K562 (cell line): ENCODE results near the gene MRPL41.

Experiments
- POLR2AphosphoS5 ChIP-seq: IDR thresholded peaks from 2 replicates; pipeline ENCODE4 v1.6.1; 2011; ENCODE audit warnings: mild to moderate bottlenecking, low read depth, low read length, moderate library complexity; ENCODE audit not compliant: control insufficient read depth, insufficient read depth
- TAF15 ChIP-seq: fragments of 200-400 bp; formaldehyde crosslinking; IDR thresholded peaks from 2 replicates; pipeline ENCODE4 v1.6.1; 2017; ENCODE audit warnings: mild to moderate bottlenecking, low read depth, low read length, moderate library complexity

DNA sequence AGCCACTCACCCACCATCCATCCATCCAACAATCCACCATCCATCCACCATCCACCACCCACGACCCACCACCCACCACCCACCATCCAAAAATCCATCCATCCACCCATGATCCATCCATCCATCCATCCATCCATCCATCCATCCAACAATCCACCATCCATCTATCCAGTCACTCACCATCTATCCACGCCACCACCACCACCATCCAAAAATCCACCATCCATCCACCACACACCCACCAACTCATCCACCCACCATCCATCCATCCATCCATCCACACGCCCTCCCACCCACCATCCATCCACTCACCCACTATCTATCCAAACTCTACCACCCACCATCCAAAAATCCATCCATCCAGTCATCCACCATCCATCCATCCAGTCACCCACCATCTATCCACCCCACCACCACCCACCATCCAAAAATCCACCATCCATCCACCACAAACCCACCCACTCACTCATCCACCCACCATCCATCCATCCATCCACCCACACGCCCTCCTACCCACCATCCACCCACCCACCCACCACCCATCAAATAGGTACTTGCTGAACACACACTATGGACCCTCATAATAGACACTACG is 18.0 kb downstream of the MRPL41 start:
- no peak for TF ChIP-seq TAF15
- TF ChIP-seq POLR2AphosphoS5: no peak
